Measurements from ENCODE around the gene MTAP. TPM values are rescaled to one million over a fixed set of nuclear protein-coding genes. Genes with fewer than 3 reads are reported as not detected.

Gene MTAP
- total RNA-seq, 1 experiment from 2014 or later = 326 TPM

GRCh38 chr9:21835121-21835520 lies 32.7 kb downstream of the MTAP start:
- ChIA-PET RAD21 (ENCODE audit: low non-redundant PET in 1 of 2, low total read pairs in 2 of 2, uncharacterized antibody in 2 of 2, unreplicated experiment in 2 of 2) (no interaction called here), CTCF (interaction anchor here (1.8 to 2.1 kb wide), 2 partner anchors 22 to 174 kb away, joined by 6 to 10 read pairs; partner anchors contain the start of gene CDKN2B), POLR2A (interaction anchor here (0.6 to 1.6 kb wide), 2 partner anchors 174 to 368 kb away, joined by 3 to 5 read pairs; partner anchors contain the start of gene CDKN2B)
- H3K4me2 ChIP-seq (ENCODE audit: low read length) = peak overlapping the region; percentile 56
- no peak for ATAC-seq
- H3K36me3 ChIP-seq (ENCODE audit: control insufficient read depth in 1 of 2, insufficient read depth in 2 of 2, low read length in 2 of 2) = peaks cover 70 to 84% of the 10 kb centered on the region in 2 experiments
- no peaks in the 10 kb centered on the region for H3K9me2 ChIP-seq (ENCODE audit: insufficient read depth)
- peak overlapping the region; percentile 34; the same call in 1 of the 2 replicates for H3K9ac ChIP-seq (ENCODE audit: low read length)
- H2AFZ ChIP-seq (ENCODE audit: low read depth, low read length, poor library complexity, severe bottlenecking) = no peak overlapping the region
- H3K27me3 ChIP-seq (ENCODE audit: insufficient read depth, low read length) = no peaks in the 10 kb centered on the region
- H4K20me1 ChIP-seq (ENCODE audit: insufficient read depth) = peaks cover 30% of the 10 kb centered on the region; the same call in 1 of the 2 replicates
- peaks cover 98% of the 10 kb centered on the region for H3K79me2 ChIP-seq (ENCODE audit: insufficient read depth, low read length)
- no peak overlapping the region; the same call in 1 of the 2 replicates for H3K27ac ChIP-seq (ENCODE audit: low read depth, low read length)
- intact Hi-C loops (cut with micrococcal nuclease) = no loop called here
- H3K9me3 ChIP-seq (ENCODE audit: control insufficient read depth in 1 of 2, insufficient read depth in 1 of 2, low read depth in 1 of 2, low read length in 2 of 2) = no peaks in the 10 kb centered on the region
- peaks cover 22 to 77% of the 10 kb centered on the region in 2 experiments for H3K4me1 ChIP-seq (ENCODE audit: control insufficient read depth in 1 of 2, insufficient read depth in 2 of 2, low read length in 2 of 2)
- TF ChIP-seq SIN3A (IDR thresholded peaks at IDR 0.05; ENCODE audit: low read depth) (no peak), FOSL1 (IDR thresholded peaks at IDR 0.05; ENCODE audit: low read depth) (no peak), SRF (IDR thresholded peaks at IDR 0.05; ENCODE audit: low read depth) (no peak), EZH2 (IDR thresholded peaks at IDR 0.05) (no peak), SP1 (IDR thresholded peaks at IDR 0.05; ENCODE audit: low read depth) (no peak), JUND (IDR thresholded peaks at IDR 0.05) (no peak), EGR1 (IDR thresholded peaks at IDR 0.05; ENCODE audit: low read depth) (no peak), POLR2AphosphoS5 (IDR thresholded peaks at IDR 0.05; ENCODE audit: low read depth, low read length) (no peak), REST (IDR thresholded peaks at IDR 0.05; ENCODE audit: low read depth) (no peak), MAX (IDR thresholded peaks at IDR 0.05) (no peak), ZFX (IDR thresholded peaks at IDR 0.05) (no peak), EZH2phosphoT487 (IDR thresholded peaks at IDR 0.05; ENCODE audit: borderline replicate concordance) (no peak), ZBTB33 (IDR thresholded peaks at IDR 0.05; ENCODE audit: extremely low read depth, insufficient replicate concordance, low read length) (no peak), TCF7L2 (IDR thresholded peaks at IDR 0.05; ENCODE audit: borderline replicate concordance, extremely low read depth, insufficient read depth, insufficient read length) (no peak), CBX3 (IDR thresholded peaks at IDR 0.05; ENCODE audit: low read depth) (no peak), YY1 (IDR thresholded peaks at IDR 0.05; ENCODE audit: extremely low read depth, insufficient replicate concordance, low read depth, low read length) (no peak)
- DNase-seq (ENCODE audit: low read depth, low spot score) = no peak
- no TSS peak for BruUV-seq (replicated peaks)
- no peak overlapping the region for H3K4me3 ChIP-seq (replicated peaks in 1 of 2; ENCODE audit: low read depth in 1 of 2, low read length in 2 of 2)

Data from HCT116 (cell line).